Measurements from ENCODE around the gene PVRIG.
"Not testable (repeated sequence)": the region's sequence is repeated elsewhere in the genome, so short reads cannot be mapped to it uniquely, and the experiment has no call there.

Gene PVRIG

GRCh38 chr7:100219801-100220585, at the start of gene PVRIG:
TSS of gene PVRIG (plus strand) at chr7:100219949. CDS start at chr7:100219971, 22 bp downstream.
- Histone ChIP-seq H3K4me3 (peak within 1 kb of the TSS; percentile 11 to 39 (median 25)), H3K27ac (peak within 1 kb of the TSS in 17 of 21 experiments; percentile 26 to 96 (median 78))

DNA sequence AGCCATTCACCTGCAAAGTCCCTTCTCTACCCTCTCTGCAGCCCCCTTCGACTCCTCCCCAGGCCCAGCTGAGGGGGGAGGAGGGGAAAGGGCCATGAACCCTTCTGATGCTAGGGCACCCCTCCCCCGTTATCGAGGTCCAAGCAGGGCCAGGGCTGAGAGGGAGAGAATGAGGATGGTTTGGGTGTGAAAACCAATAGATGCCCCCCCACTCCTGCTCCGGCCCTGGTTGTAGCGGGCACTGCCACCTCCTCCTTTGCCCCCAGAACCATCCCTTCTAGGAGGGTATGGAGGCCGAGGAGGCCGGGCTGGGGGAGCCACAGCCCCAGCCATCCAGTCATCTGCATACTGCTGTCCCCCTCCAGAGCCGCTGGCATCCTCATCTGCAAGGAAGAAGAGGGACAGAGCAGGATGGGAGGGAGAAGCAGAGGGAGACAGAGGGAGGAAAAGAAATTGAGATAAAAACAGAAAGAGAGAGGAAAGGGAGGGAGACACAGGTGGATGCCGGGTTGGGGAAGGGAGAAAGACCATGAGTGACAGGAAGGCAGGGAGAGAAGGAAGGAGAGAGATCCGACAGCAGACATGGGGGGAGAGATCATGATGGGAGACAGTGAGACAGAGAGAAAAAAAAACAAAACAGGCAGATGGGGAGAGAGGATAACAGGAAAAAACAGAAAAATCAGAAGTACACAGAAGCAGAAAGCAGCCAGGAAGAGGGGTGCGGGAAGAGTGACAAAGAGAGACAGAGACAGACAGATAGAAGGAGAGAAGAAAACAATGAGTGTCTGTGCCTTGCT, 49.5 kb upstream of the PVRIG start:
- H3K27ac ChIP-seq, result no peak overlapping the region
- no peak overlapping the region for H3K4me3 ChIP-seq

DNA sequence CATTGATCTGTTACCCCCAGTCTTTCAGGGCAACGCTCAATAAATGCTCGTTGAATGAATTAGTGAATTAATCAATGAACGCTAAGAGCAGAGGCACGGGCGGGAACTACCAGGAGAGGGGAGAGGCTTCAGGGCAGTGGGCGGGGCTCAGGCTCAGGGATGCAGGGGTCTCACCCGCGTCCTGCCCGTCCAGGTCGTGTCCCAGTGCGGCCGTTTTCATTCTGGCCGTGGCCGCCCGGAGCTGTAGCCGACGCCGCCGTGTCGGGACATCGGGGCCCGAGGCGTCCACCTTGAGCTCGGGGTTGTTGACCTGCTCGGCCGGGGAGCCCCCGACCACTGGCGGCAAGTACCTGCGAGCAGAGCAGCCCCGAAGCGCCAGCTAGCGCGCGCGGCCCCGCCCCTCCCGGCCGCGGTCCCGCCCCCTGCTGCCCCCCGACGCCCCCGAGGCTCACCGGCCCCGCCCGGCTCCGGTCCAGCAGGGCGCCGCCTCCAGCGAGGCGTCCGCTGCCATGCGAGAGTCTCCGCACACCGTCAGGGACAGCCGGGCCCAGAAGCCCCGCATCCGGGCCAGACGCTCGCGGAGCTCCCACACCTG, 48.6 kb upstream of the PVRIG start:
- peak overlapping the region in 1 of 21 experiments; percentile 14 for H3K27ac ChIP-seq

DNA sequence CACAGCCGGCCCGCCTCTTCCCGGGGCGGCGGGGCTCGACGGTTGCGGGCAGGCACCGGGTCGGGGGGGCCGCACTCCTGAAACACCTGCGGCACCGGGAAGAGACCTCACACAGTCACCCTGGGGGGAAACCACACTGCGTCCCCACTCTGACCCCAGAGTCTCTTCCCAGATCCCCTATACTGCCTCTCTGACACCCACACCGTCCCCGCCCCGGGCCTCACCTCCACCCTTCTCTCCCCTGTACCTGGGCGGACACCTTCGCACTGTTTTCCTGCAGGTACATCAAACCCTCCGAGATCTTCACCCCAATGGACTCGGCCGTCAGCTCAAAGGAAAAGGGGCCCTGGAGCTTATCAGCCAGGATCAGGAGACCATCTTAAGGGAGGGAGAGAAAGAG, 47.9 kb upstream of the PVRIG start:
- Histone ChIP-seq H3K27ac (no peak overlapping the region), H3K4me3 (peak overlapping the region; percentile 20 to 51 (median 35))

More for the DNA sequence above, 48.6 kb upstream of the PVRIG start:
- peak overlapping the region; percentile 20 to 51 (median 35) for H3K4me3 ChIP-seq

DNA sequence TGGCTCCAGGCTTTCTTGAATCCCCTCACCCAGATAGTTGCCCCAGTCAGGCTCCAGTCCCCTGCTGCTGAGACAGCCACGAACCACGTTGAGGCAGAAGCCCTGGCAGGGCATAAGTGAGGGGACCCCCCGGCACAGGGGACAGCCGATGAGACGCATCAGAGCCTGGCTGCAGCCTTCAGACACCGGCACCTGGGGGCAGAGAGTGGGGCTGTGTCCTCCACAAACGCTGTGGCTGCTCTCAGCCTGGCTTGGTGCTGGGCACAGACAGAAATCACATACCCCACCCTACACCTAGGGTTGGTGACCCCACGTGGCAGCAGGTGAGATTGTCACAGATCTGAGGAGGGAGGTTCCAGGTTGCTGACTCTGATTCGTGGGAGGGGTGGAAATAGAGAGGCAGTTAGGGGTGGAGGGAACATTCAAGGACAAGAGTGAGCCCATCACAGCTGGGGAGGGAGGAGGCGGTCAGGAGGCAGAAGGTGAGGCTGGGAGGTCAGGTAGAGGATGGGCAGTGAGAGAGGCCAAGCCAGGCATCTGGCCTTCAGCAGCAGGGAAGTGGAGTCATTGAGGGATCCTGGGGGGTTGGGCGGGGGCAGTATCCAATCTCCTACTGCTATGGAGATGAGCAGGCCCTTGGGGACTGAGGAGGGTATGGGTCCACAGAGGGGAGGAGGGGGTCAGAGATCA, 45.8 kb upstream of the PVRIG start:
- Histone ChIP-seq H3K4me3 (no peak overlapping the region), H3K27ac (no peak overlapping the region)

- H3K4me3 ChIP-seq, result no peak overlapping the region
- no peak overlapping the region for H3K27ac ChIP-seq
Observed at GRCh38 chr7:100174582-100174981, 45.2 kb upstream of the PVRIG start.

- no peak overlapping the region for H3K4me3 ChIP-seq
- H3K27ac ChIP-seq, result no peak overlapping the region
Observed at GRCh38 chr7:100175296-100175935, 44.3 kb upstream of the PVRIG start.

DNA sequence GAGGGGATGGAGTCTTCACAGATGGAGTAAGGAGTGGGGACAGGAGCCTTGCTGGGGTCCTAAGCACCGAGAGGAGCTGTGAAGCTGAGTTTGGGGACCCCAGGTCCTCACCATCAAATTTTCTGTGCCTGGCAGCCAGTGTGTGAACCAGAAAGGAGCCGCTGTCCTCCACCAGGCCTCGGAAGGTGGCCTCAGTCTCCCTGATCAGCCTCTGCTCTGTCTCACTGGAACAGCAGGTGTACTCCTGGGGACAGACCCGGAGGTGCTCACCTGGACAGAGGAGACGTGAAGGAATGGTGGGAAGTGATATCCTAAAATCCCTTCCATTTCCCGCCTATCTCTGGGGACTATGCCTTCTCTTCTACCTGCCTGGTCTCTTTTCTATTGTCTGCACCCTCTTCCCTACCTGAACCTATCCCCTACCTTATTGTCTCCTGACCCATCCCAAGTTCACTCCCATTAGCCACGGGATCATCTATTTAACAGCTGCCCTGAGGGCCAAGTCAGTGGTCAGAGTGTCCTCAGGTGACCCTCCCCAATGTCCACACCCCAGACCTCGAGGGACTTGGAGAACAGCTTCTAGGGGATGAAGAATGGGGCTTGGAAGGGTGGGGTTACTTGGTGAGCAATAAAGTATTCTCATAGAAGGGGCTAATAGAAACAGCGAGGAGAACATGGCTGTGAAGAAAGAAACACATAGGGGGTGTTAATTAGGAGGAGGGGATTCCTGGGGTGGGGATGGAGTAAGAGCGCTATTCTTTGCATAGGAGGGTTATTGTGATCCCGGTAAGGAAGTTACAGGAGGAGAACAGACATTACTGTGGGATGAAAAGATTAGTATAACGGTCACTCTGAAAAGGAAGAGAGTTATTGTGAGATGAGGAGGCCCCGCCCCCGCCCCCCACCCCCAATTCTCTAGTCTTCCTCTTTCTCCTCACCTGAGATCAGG, 43.4 kb upstream of the PVRIG start:
- Histone ChIP-seq H3K4me3 (peak overlapping the region; percentile 37 to 58 (median 48)), H3K27ac (peak overlapping the region in 2 of 21 experiments; percentile 59 to 71)

- Histone ChIP-seq H3K27ac (peak within 1 kb of the TSS in 5 of 21 experiments; percentile 27 to 71 (median 57)), H3K4me3 (peak within 1 kb of the TSS; percentile 37 to 58 (median 48))
Observed at GRCh38 chr7:100177045-100178001, 42.4 kb upstream of the PVRIG start, which contains the start of the genes GPC2 and STAG3. TSS of gene GPC2 (minus strand) at chr7:100177381. CDS start at chr7:100177199, 182 bp downstream. TSS of gene STAG3 (plus strand) at chr7:100177918. CDS start at chr7:100180557, 2,639 bp downstream.

DNA sequence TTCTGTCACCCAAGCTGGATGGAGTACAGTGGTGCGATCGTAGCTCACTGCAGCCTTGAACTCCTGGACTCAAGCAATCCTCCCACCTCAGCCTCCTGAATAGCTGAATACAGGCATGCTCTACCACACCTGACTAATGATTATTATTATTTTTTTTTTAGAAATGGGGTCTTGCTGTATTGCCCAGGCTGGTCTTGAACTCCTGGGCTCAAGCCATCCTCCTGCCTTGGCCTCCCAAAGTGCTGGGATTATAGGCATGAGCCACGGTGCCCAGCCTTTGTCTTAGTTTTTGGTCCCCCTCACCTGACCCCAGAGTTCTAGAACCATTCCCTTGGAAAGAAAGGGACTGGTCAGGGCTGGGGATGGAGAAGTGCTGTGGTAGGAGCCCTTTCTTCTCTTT, 39.7 kb upstream of the PVRIG start:
- not testable (repeated sequence) for H3K27ac ChIP-seq, H3K4me3 ChIP-seq

DNA sequence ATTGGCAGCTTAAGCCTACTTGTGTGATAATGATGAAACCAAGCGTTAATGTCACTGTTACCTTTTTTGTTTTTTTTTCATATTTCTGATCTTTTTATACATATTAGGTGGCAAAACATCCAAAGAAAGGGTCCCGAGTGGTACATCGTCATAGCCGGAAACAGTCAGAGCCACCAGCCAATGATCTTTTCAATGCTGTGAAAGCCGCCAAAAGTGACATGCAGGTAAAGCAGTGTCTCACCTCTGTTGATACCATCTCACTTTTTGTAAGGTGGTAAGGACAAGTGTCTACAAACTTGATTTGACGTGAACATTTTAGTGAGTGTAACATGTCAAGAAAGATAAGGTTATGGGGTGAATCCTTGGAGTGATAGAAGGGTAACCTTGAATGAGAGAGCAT, 37.1 kb upstream of the PVRIG start:
- not testable (repeated sequence) for H3K4me3 ChIP-seq, H3K27ac ChIP-seq

DNA sequence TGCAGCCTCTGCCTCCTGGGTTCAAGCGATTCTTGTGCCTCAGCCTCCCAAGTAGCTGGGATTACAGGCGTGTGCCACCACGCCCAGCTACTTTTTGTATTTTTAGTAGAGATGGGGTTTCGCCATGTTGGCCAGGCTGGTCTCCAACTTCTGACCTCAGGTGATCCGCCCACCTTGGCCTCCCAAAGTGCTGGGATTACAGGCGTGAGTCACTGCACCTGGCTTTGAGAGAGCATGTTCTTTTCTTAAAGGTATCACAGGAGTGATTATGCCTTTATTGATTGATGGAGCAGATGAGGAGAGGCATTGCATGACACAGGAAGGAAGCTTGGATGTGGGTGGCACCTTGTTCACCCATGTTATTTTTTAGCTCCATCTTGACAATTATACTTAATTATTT, 36.7 kb upstream of the PVRIG start:
- not testable (repeated sequence) for H3K4me3 ChIP-seq, H3K27ac ChIP-seq

DNA sequence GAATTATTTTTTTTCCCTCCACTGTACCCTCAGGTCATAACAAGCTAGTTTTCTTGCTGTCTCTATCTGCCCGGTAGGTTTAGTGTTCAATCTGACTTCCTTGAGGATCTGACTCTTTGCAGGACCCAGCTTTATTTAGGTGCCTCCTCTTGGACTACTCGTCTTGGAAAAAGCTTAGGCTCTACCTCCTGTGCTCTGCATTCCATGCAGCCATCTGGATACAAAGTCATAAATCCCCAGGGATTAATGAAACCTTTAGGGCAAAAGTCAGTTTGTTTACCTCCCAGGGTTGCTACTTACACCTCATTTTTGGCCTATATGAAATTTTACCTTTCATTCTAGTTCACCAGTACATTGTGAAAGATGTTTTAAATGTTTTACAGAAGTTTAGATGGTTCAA, 34.0 kb upstream of the PVRIG start:
- H3K4me3 ChIP-seq, result no peak overlapping the region
- no peak overlapping the region for H3K27ac ChIP-seq

- H3K4me3 ChIP-seq, result no peak overlapping the region
- H3K27ac ChIP-seq, result no peak overlapping the region
Observed at GRCh38 chr7:100189061-100189460, 30.7 kb upstream of the PVRIG start.

DNA sequence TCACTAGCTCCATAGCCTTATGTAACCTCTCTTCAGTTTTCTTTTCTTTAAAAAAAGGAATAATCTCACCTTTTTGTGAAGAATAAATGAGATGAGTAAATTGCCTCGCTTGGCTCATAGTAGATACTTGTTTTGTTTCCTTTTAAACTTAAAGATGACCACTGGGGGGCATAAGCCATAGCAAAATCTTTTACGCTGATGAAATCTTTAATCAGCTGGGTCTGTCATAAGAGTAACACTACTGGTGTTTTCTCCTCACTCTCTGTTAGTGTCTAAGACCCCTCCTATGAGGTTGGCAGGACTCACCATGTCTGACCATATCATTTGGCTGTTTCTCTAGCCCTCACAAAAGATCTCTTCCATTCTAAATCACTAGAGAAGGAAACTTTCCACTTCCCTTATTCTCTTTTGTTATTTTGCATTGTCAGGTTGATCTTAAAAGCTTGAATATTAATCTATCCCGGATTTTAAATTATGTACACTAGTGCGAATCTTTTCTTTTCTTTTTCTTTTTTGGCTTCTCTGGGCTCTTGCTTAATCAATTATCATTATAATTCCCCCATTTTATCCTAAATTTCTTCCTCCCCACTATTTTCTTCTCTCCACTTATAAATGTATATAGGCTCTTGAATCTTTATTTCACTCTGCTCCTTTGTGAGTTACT, 29.6 kb upstream of the PVRIG start:
- Histone ChIP-seq H3K27ac (no peak overlapping the region), H3K4me3 (no peak overlapping the region)

- Histone ChIP-seq H3K4me3 (no peak overlapping the region), H3K27ac (peak overlapping the region in 1 of 21 experiments; percentile 57)
Observed at GRCh38 chr7:100191775-100192174, 28.0 kb upstream of the PVRIG start.
